NT2/D1 (cell line): ENCODE data around the gene SLC39A6.
A peak's percentile ranks its signal among the peaks of the same experiment; 100 is the strongest.
"Not testable (repeated sequence)": the region's sequence is repeated elsewhere in the genome, so short reads cannot be mapped to it uniquely, and the experiment has no call there.

Experiments used
- DNase-seq: peaks from one replicate; pipeline ENCODE4 v3.0.0-alpha.2; 2011; ENCODE audit warnings: low read depth, low spot score
- H3K27me3 ChIP-seq: 2 replicates; pipeline ENCODE4 v1.6.0; 2011; ENCODE audit warnings: mild to moderate bottlenecking; ENCODE audit not compliant: insufficient read length, insufficient read depth
- H3K36me3 ChIP-seq: 2 replicates; pipeline ENCODE4 v1.6.1; 2011; ENCODE audit warnings: mild to moderate bottlenecking, low read length, mixed read lengths; ENCODE audit not compliant: insufficient read depth, insufficient read length
- H3K4me1 ChIP-seq: 2 replicates; pipeline ENCODE4 v1.5.1; 2011; ENCODE audit not compliant: insufficient read depth, insufficient read length
- H3K4me3 ChIP-seq: 2 replicates; pipeline ENCODE4 v1.5.1; 2011; ENCODE audit warnings: low read depth; ENCODE audit not compliant: insufficient read length
- H3K9ac ChIP-seq: 2 replicates; pipeline ENCODE4 v1.6.0; 2011; ENCODE audit warnings: low read depth; ENCODE audit not compliant: insufficient read length
- H3K9me3 ChIP-seq: 2 replicates; pipeline ENCODE4 v1.5.1; 2011; ENCODE audit warnings: mild to moderate bottlenecking, low read length; ENCODE audit not compliant: insufficient read depth
- SUZ12 ChIP-seq: IDR thresholded peaks from 2 replicates; pipeline ENCODE4 v1.6.1; 2011; ENCODE audit not compliant: insufficient read length, insufficient read depth; ENCODE audit errors: extremely low read depth
- YY1 ChIP-seq: IDR thresholded peaks from 2 replicates; pipeline ENCODE4 v1.6.1; 2011; ENCODE audit not compliant: insufficient read length, insufficient read depth
- ZNF274 ChIP-seq: IDR thresholded peaks from 2 replicates; pipeline ENCODE4 v1.6.1; 2011; ENCODE audit warnings: mild to moderate bottlenecking, low read depth, low read length

The SLC39A6 gene

GRCh38 chr18:36127836-36128529 is 1.2 kb downstream of the SLC39A6 start:
- TF ChIP-seq ZNF274, result no peak
- no peak for TF ChIP-seq YY1
- TF ChIP-seq SUZ12, result no peak
- Histone ChIP-seq H3K4me1 (peaks cover 2% of the 10 kb centered on the region), H3K4me3 (peak overlapping the region; percentile 84), H3K9me3 (no peaks in the 10 kb centered on the region), H3K27me3 (peaks cover 4% of the 10 kb centered on the region), H3K36me3 (peaks cover 31% of the 10 kb centered on the region), H3K9ac (no peak overlapping the region)
- DNase-seq, result no peak

GRCh38 chr18:36126668-36127067 is 2.5 kb downstream of the SLC39A6 start:
- no peak overlapping the region for H3K4me3 ChIP-seq

GRCh38 chr18:36124841-36125240 is 4.3 kb downstream of the SLC39A6 start:
- no peak overlapping the region for H3K4me3 ChIP-seq
- DNase-seq, result no peak
- no peaks in the 10 kb centered on the region for H3K9me3 ChIP-seq
- no peaks in the 10 kb centered on the region for H3K4me1 ChIP-seq
- TF ChIP-seq ZNF274, result no peak
- no peak for TF ChIP-seq SUZ12
- TF ChIP-seq YY1, result no peak
- H3K27me3 ChIP-seq, result peaks cover 4% of the 10 kb centered on the region
- H3K36me3 ChIP-seq, result peaks cover 40% of the 10 kb centered on the region
- no peak overlapping the region for H3K9ac ChIP-seq

More at GRCh38 chr18:36126668-36127067, 2.5 kb downstream of the SLC39A6 start:
- TF ChIP-seq ZNF274 (no peak), YY1 (no peak), SUZ12 (no peak)
- no peaks in the 10 kb centered on the region for H3K4me1 ChIP-seq
- no peak for DNase-seq
- no peaks in the 10 kb centered on the region for H3K9me3 ChIP-seq
- peaks cover 41% of the 10 kb centered on the region for H3K36me3 ChIP-seq
- H3K27me3 ChIP-seq, result peaks cover 4% of the 10 kb centered on the region
- no peak overlapping the region for H3K9ac ChIP-seq

GRCh38 chr18:36120297-36120696 is 8.8 kb downstream of the SLC39A6 start:
- Histone ChIP-seq H3K36me3 (peaks cover 31% of the 10 kb centered on the region), H3K4me1 (no peaks in the 10 kb centered on the region), H3K9me3 (no peaks in the 10 kb centered on the region), H3K4me3 (no peak overlapping the region), H3K27me3 (no peaks in the 10 kb centered on the region), H3K9ac (no peak overlapping the region)
- no peak for DNase-seq
- TF ChIP-seq ZNF274 (no peak), YY1 (no peak), SUZ12 (no peak)

GRCh38 chr18:36116771-36117170 is 12.4 kb downstream of the SLC39A6 start:
- not testable (repeated sequence) for H3K4me3 ChIP-seq, DNase-seq, H3K27me3 ChIP-seq, H3K9ac ChIP-seq, H3K9me3 ChIP-seq, H3K4me1 ChIP-seq
- H3K36me3 ChIP-seq, result peaks cover 24% of the 10 kb centered on the region

GRCh38 chr18:36114738-36115137 is 14.4 kb downstream of the SLC39A6 start:
- Histone ChIP-seq H3K9me3 (no peaks in the 10 kb centered on the region), H3K27me3 (no peaks in the 10 kb centered on the region), H3K9ac (no peak overlapping the region), H3K4me1 (no peaks in the 10 kb centered on the region), H3K36me3 (peaks cover 27% of the 10 kb centered on the region), H3K4me3 (no peak overlapping the region)
- no peak for TF ChIP-seq YY1
- no peak for TF ChIP-seq SUZ12
- no peak for TF ChIP-seq ZNF274
- no peak for DNase-seq

GRCh38 chr18:36114251-36114650 is 14.9 kb downstream of the SLC39A6 start:
- Histone ChIP-seq H3K9me3 (no peaks in the 10 kb centered on the region), H3K36me3 (peaks cover 27% of the 10 kb centered on the region), H3K4me1 (no peaks in the 10 kb centered on the region), H3K9ac (no peak overlapping the region), H3K27me3 (no peaks in the 10 kb centered on the region), H3K4me3 (no peak overlapping the region)
- DNase-seq, result no peak
- TF ChIP-seq ZNF274 (no peak), SUZ12 (no peak), YY1 (no peak)

GRCh38 chr18:36112302-36112701 is 16.8 kb downstream of the SLC39A6 start:
- H3K4me1 ChIP-seq, result no peaks in the 10 kb centered on the region
- H3K4me3 ChIP-seq, result no peak overlapping the region
- H3K36me3 ChIP-seq, result peaks cover 27% of the 10 kb centered on the region
- no peak for DNase-seq
- H3K27me3 ChIP-seq, result no peaks in the 10 kb centered on the region
- no peak overlapping the region for H3K9ac ChIP-seq
- TF ChIP-seq YY1 (no peak), SUZ12 (no peak), ZNF274 (no peak)
- no peaks in the 10 kb centered on the region for H3K9me3 ChIP-seq
